Stimulated activated CD4-positive, alpha-beta T cell treated with anti-CD3 and anti-CD28 coated beads, Interleukin-4, amount 100 ng/mL, for 24 hours (primary cell): ENCODE data around the gene GGACT.
"Not testable (repeated sequence)": the region's sequence is repeated elsewhere in the genome, so short reads cannot be mapped to it uniquely, and the experiment has no call there.

Experiments used
- DNase-seq: peaks from one replicate; pipeline ENCODE4 v3.0.0-alpha.2; 2020

Gene GGACT

GRCh38 chr13:100588331-100589177 is at the start of gene GGACT:
Gene GGACT, minus strand, starts transcription at chr13:100588789. Its CDS starts 56,198 bp downstream, at chr13:100532591.
- DNase-seq: peak; percentile 81

DNA sequence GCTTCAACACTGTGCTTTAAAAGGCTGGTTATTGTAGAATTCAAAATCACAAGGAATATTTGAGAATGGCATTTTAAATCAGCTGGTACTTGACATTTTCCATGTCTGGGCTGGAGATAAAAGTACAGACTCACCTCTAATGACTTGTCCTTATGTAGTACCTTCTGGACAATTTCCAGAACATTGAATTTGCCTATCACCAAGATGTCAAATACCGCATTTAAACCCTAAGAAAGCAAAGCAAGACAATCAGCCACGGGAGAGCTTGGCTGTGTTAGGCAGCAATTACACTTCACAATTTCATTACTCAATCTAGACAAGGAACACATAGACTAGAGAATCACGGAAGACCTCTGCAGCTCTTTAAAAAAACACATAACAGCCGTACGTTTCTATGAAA is 49.2 kb upstream of the GGACT start:
- DNase-seq: no peak

DNA sequence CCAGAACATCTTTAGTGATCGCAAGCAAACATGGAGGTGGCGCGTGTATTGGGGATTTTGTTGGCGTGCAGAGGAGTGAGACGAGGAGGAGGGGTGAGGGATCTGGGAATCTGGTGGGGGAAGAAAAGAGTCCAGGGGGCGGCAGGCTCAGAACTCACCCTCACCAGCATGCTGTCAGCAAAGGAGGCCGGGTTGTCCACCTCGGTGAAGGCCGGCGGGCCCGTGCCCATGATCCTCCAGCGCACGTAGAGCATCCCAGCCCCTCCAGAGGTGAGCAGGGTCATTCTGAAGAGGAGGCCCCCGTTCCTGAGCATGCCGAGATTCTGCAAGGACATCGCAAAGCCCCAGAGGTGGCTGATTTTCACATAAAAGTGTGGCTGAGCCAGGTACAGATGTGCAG is 48.8 kb upstream of the GGACT start:
- no peak for DNase-seq

GRCh38 chr13:100636441-100636840 is 47.9 kb upstream of the GGACT start:
- no peak for DNase-seq

- no peak for DNase-seq
Observed at GRCh38 chr13:100636004-100636403, 47.4 kb upstream of the GGACT start.

DNA sequence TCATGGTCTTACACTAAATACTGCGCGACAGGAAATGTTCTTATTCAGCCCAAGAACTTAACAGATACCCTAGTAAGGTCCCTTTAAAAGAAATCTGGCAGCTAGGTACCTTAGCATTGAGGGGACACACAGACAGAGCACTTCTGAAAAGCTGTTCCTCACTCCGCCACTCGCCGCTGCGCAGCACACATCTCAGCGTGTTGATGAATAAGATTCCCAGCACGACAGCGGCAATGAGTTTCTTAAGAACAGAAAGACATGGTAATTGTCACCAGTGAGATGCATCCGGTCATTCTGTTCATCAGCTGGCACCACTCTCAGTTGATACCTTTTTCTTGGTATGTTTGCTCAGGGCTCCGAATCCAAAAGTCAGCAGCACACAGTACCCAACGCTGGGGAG is 46.1 kb upstream of the GGACT start:
- DNase-seq: no peak

GRCh38 chr13:100633461-100633860 is 44.9 kb upstream of the GGACT start:
- no peak for DNase-seq

GRCh38 chr13:100630555-100630954 is 42.0 kb upstream of the GGACT start:
- DNase-seq: no peak

DNA sequence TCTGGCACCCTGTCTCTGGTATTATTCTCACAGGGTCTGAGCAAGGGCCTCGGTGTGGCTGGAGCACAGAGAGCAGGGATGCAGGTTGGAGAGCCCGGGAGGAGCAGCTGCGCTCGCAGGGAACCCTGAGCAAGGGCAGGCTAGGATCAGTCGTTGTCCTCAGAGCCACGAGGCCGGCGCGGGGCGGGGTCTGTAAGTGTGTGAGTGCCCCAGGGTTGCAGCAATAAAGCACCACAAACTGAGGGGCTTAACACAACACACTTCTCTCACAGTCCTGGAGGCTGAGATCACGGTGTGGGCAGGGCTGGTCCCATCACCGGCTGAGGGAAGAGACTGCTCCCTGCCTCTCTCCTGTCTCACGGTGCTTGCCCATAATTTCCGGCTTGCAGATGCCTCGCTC is 38.5 kb upstream of the GGACT start:
- no peak for DNase-seq

GRCh38 chr13:100625447-100625846 is 36.9 kb upstream of the GGACT start:
- DNase-seq: no peak

- no peak for DNase-seq
Observed at GRCh38 chr13:100620792-100621191, 32.2 kb upstream of the GGACT start.

DNA sequence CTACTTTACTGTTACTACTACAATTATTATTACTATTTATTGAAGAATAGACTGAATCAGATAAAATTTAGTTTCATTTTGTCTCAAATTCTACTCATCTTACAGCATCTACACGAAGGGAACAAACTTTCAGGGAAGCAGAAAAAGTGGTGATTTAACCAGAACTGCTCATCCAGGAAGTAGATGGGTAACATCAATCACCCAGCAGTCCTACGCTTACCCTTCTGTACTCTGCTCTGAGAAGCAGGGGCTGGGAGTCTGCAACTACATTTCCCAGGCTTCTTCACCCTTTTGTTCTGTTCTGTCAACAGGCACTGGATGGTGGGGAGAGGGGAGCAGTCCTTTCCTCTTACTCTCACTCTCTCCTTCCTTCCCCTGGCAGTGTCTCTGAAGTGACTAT is 31.4 kb upstream of the GGACT start:
- no peak for DNase-seq

DNA sequence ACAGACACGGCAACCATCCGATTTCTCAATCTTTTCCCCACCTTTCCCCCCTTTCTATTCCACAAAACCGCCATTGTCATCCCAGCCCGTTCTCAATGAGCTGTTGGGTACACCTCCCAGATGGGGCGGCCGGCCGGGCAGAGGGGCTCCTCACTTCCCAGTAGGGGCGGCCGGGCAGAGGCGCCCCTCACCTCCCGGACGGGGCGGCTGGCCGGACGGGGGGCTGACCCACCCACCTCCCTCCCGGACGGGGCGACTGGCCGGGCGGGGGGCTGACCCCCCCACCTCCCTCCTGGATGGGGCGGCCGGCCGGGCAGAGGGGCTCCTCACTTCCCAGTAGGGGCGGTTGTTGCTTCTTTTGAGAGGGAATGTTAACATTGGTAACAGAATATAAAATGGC is 30.3 kb upstream of the GGACT start:
- DNase-seq: not testable (repeated sequence)

DNA sequence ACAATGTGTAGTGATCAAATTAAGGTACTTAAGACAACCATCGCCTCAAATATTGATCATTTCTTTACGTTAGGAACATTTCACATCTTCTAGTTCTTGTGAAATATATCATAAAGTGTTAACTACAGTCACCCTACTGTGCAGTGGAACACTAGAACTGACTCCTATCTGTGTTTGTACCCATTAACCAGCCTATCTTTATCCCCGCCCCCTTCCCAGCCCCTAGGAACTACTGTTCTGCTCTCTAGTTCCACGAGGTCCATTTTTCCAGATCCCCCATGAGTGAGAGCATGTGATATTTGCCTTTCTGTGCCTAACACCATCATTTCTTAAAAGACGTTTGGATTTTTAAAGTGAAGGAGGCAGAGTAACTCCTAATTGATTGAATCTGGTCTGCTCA is 24.4 kb upstream of the GGACT start:
- no peak for DNase-seq

DNA sequence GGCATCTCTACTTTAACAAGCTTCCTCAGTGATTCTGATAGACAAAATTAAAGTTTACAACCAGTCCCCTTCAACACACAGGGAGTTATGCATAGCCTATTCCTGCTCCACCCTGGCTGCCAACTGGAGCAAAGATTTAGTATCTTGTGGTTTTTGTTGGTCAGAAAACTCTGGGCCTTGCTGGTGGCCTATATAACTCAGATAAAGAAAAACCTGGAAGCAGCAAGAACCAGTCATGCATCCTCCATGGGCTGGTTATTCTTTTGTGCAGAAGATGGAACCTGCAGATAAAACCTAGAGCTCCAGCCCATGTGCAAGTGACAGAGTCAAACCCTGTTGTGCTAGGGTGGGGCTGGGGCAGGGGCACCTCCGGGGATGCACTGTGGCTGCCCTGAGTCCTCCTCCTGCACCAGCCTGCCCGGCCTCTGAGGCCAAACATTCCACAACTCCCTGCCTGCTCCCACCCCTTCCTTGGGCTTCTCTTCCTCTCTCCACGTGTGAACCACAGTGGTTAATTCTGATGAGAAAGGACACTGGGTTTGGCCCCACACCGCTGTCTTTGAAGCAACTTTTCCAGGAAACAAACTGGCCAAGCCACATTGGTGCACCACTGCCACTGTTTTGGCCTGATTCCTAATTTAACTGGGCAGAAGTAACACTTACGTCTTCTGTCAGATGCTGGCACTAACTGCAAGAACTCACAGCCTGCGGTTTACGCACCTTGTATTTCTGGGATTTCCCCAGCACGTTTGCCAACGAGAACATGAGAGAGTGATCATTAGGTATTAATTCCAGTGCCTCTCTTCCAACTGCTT is 23.3 kb upstream of the GGACT start:
- no peak for DNase-seq

- DNase-seq: no peak
Observed at GRCh38 chr13:100610391-100611347, 22.1 kb upstream of the GGACT start.

DNA sequence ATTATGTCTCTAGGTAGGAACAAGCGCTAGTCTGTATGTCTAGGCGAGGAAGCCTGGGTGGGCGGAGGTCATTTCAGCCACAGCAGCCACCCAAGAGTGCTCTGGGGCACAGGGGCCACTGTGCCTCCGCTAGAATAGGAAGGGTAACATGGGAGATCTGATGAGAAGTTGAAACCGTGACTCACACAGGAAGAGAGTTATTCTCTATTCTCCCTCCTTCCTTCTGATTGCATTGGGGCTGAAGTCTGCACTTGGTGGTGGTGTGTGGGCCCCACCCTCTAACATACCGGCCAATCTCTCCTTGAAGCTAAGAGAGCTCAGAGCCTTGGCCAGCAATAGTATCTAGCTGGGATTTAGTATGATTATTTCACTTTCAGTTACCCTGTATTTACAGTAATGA is 20.3 kb upstream of the GGACT start:
- no peak for DNase-seq

- DNase-seq: no peak
Observed at GRCh38 chr13:100608489-100608888, 19.9 kb upstream of the GGACT start.

DNA sequence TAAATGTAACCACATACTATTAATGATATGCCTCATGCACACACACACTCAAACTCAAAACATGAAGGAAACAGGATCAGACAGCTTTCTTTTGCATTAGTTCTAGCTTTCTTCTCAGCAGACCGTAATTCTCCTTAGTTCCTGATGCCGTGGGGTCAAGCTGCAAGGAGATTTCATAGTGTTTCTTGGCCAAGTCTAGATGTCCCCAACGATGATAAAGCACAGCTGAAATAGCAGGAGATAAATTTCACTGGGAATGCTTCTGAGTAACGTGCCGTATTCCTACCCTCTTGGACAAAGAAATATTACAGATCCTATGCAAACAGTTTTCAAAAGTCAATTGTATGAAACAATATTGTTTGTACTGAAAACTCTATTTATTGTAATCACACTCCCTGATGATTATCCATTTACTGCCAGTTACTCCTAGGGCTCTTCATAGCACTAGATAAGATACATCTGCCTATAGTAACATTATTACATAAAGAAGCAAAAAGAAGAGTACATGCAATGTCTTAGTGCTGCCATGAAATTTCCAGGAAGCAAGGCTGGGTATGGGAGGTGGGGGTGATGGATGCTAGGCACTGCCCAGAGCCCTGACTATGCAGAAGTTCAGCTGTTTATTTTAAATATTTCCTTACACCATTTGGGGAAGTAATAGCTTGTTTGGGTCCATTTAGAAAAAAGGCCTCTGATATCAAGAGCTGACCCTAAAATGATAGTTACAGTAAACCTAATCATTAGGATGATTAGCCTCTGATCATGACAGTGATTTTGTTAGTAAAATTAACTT is 16.5 kb upstream of the GGACT start:
- no peak for DNase-seq

- DNase-seq: no peak
Observed at GRCh38 chr13:100602493-100603111, 14.0 kb upstream of the GGACT start.

- DNase-seq: no peak
Observed at GRCh38 chr13:100601716-100602115, 13.1 kb upstream of the GGACT start.

DNA sequence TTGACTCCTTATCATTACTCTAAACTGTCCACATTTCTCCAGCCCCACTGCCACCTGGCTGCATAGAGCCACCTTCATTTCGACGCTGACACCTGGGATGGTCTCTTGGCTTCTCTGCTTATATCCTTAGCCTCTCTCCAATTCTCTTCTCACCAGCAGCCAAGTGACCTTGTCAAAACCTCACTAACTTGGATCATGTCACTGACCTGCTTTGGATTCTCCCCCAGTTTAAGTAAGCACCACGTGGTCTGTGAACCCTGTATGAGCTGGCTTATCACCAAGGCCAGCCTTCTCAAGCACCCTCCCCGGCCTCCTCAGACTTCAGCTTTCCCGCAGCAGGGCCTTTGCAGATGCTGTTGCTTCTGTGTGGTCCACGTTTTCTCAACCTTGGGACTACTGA is 12.3 kb upstream of the GGACT start:
- no peak for DNase-seq
